GM12878 (cell line): Measurements from ENCODE around the gene ITCH. TPM values are rescaled to one million over a fixed set of nuclear protein-coding genes. Genes with fewer than 3 reads are reported as not detected.

Experiments used
- ATAC-seq: fragments of 200-7000 bp; cut with Tn5 transposase; 3 replicates; pipeline ENCODE4 v1.9.1; 2020; ENCODE audit warnings: mild to moderate bottlenecking, moderate library complexity
- BruUV-seq: library from RNA; stranded (reverse); fragments of 400-500 nt; replicated peaks from 2 replicates; lab custom pipeline; 2021; lab: Mats Ljungman, UMichigan
- CTCF ChIA-PET: fragments of 300-600 bp; sonication (Branson Sonifier 250); formaldehyde crosslinking; extraction: SDS; loops from one replicate; lab custom pipeline; 2021; ENCODE audit warnings: inconsistent platforms; lab: Yijun Ruan, JAX
- POLR2A ChIA-PET: fragments of 350-600 bp; formaldehyde crosslinking; extraction: SDS; loops from one replicate; lab custom pipeline; 2021; ENCODE audit warnings: inconsistent platforms; lab: Charles Lee
- RAD21 ChIA-PET: fragments of 300-600 bp; sonication (Branson Sonifier 250); formaldehyde crosslinking; loops from one replicate; lab custom pipeline; 2023; ENCODE audit warnings: antibody characterized with exemption; ENCODE audit not compliant: unreplicated experiment; lab: Charles Lee
- SMC1A ChIA-PET: fragments of 300-600 bp; sonication (Branson Sonifier 250); formaldehyde crosslinking; loops from one replicate; lab custom pipeline; 2023; ENCODE audit not compliant: unreplicated experiment, uncharacterized antibody; lab: Charles Lee
- DNase-seq: peaks from one replicate; pipeline ENCODE4 v3.0.0-alpha.2; 2011; ENCODE audit warnings: low read depth, low spot score
- FAIRE-seq: peaks from 3 replicates; lab custom pipeline; 2011; peaks lifted over from hg19 to GRCh38; lab: Jason Lieb, UNC
- H2AFZ ChIP-seq: 2 replicates; pipeline ENCODE4 v1.6.0; 2011; ENCODE audit warnings: low read depth, low read length, control low read depth; ENCODE audit not compliant: control insufficient read depth
- H3K27ac ChIP-seq: 2 replicates; pipeline ENCODE4 v1.5.1; 2011; ENCODE audit warnings: control low read depth; ENCODE audit not compliant: control insufficient read depth, insufficient read depth
- H3K27me3 ChIP-seq, 2 experiments: replicated peaks in 1 of 2; 2 replicates each; pipeline versions ENCODE4 v1.6.0 to v1.6.1; 2011; ENCODE audit warnings: low read length in 1 of 2; ENCODE audit not compliant: control insufficient read depth in 2 of 2, insufficient read depth in 2 of 2
- H3K36me3 ChIP-seq, 2 experiments: 2 replicates each; pipeline ENCODE4 v1.5.1; 2011; ENCODE audit warnings: low read length in 1 of 2; ENCODE audit not compliant: control insufficient read depth in 2 of 2, insufficient read depth in 2 of 2
- H3K4me1 ChIP-seq: 2 replicates; pipeline ENCODE4 v1.6.1; 2011; ENCODE audit warnings: mild to moderate bottlenecking, low read length, moderate library complexity, mixed read lengths; ENCODE audit not compliant: control insufficient read depth, insufficient read depth
- H3K4me2 ChIP-seq: 2 replicates; pipeline ENCODE4 v1.6.0; 2011; ENCODE audit warnings: control low read depth; ENCODE audit not compliant: control insufficient read depth, insufficient read depth
- H3K4me3 ChIP-seq: fragments of 200-600 bp; sonication (generic); 2 replicates; pipeline ENCODE4 v1.5.1; 2016
- H3K79me2 ChIP-seq: 2 replicates; pipeline ENCODE4 v1.6.0; 2011; ENCODE audit warnings: low read length; ENCODE audit not compliant: control insufficient read depth, insufficient read depth
- H3K9ac ChIP-seq: 2 replicates; pipeline ENCODE4 v1.8.0; 2011; ENCODE audit warnings: low read length, control low read depth, mixed read lengths; ENCODE audit not compliant: control insufficient read depth, insufficient read depth
- H3K9me3 ChIP-seq: replicated peaks from 3 replicates; pipeline ENCODE4 v1.5.1; 2011; ENCODE audit warnings: mild to moderate bottlenecking, low read length; ENCODE audit not compliant: control insufficient read depth, insufficient read depth
- H4K20me1 ChIP-seq: 2 replicates; pipeline ENCODE4 v1.6.0; 2011; ENCODE audit not compliant: control insufficient read depth, insufficient read depth
- ATF2 ChIP-seq: IDR thresholded peaks from 2 replicates; pipeline ENCODE4 v1.6.1; 2012; ENCODE audit warnings: low read length, inconsistent platforms
- BCL3 ChIP-seq: IDR thresholded peaks from 2 replicates; pipeline ENCODE4 v1.6.1; 2011; ENCODE audit warnings: borderline replicate concordance, low read depth, mild to moderate bottlenecking, moderate library complexity, low read length; ENCODE audit not compliant: insufficient read depth, poor library complexity, severe bottlenecking
- BMI1 ChIP-seq: fragments of 450-650 bp; IDR thresholded peaks from 2 replicates; pipeline ENCODE4 v1.6.1; 2016; ENCODE audit warnings: mild to moderate bottlenecking, moderate library complexity, borderline replicate concordance
- CEBPB ChIP-seq, 2 experiments: fragments of 150-350 bp in 1 of 2; IDR thresholded peaks; 2 replicates each; pipeline ENCODE4 v1.6.1; 2012 to 2014; ENCODE audit warnings: low read depth in 2 of 2, low read length in 2 of 2, borderline replicate concordance in 1 of 2, inconsistent platforms in 1 of 2
- CHD1 ChIP-seq: IDR thresholded peaks from 2 replicates; pipeline ENCODE4 v1.6.1; 2012; ENCODE audit warnings: low read depth, low read length, improper control_type of control experiment
- HSF1 ChIP-seq: fragments of 150-350 bp; IDR thresholded peaks from 2 replicates; pipeline ENCODE4 v1.6.1; 2014; ENCODE audit warnings: mild to moderate bottlenecking, low read depth, low read length
- IKZF2 ChIP-seq, 2 experiments: fragments of 450-650 bp; IDR thresholded peaks; 2 replicates each; pipeline ENCODE4 v1.6.1; 2017; ENCODE audit warnings: mild to moderate bottlenecking in 2 of 2, moderate library complexity in 2 of 2
- MXI1 ChIP-seq: fragments of 150-350 bp; IDR thresholded peaks from 2 replicates; pipeline ENCODE4 v1.6.1; 2011; ENCODE audit warnings: low read depth, mild to moderate bottlenecking, inconsistent platforms, low read length, improper control_type of control experiment
- NR2C2 ChIP-seq: IDR thresholded peaks from 2 replicates; pipeline ENCODE4 v1.6.1; 2011; ENCODE audit warnings: borderline replicate concordance, low read depth; ENCODE audit not compliant: control insufficient read depth, insufficient read length
- PAX5 ChIP-seq: IDR thresholded peaks from 2 replicates; pipeline ENCODE4 v1.6.1; 2011; ENCODE audit warnings: low read depth, low read length, borderline replicate concordance
- POLR2AphosphoS2 ChIP-seq: IDR thresholded peaks from 2 replicates; pipeline ENCODE4 v1.6.1; 2011; ENCODE audit warnings: low read depth, mild to moderate bottlenecking, low read length, improper control_type of control experiment, moderate library complexity
- RAD21 ChIP-seq: IDR thresholded peaks from 2 replicates; pipeline ENCODE4 v1.6.1; 2011; ENCODE audit warnings: mild to moderate bottlenecking, low read depth, low read length, moderate library complexity; ENCODE audit not compliant: insufficient read depth
- RELB ChIP-seq: fragments of 450-650 bp; IDR thresholded peaks from 2 replicates; pipeline ENCODE4 v1.6.1; 2017; ENCODE audit warnings: low read depth, mild to moderate bottlenecking, moderate library complexity
- SRF ChIP-seq, 2 experiments: IDR thresholded peaks; 2 replicates each; pipeline ENCODE4 v1.6.1; 2011; ENCODE audit warnings: low read depth in 2 of 2, low read length in 2 of 2, mild to moderate bottlenecking in 1 of 2, moderate library complexity in 1 of 2
- STAT3 ChIP-seq: IDR thresholded peaks from 2 replicates; pipeline ENCODE4 v1.6.1; 2011; ENCODE audit warnings: low read depth, low read length, improper control_type of control experiment
- SUZ12 ChIP-seq: fragments of 200-600 bp; sonication (generic); IDR thresholded peaks from one replicate; pipeline ENCODE4 v1.6.1; 2018; ENCODE audit warnings: antibody characterized with exemption, mild to moderate bottlenecking; ENCODE audit not compliant: unreplicated experiment
- ZNF217 ChIP-seq: fragments of 450-650 bp; IDR thresholded peaks from 2 replicates; pipeline ENCODE4 v1.6.1; 2017; ENCODE audit warnings: antibody characterized with exemption, mild to moderate bottlenecking
- ZSCAN29 ChIP-seq: fragments of 450-650 bp; IDR thresholded peaks from 2 replicates; pipeline ENCODE4 v1.6.1; 2017; ENCODE audit warnings: mild to moderate bottlenecking, moderate library complexity
- WGBS: methylation state at CpG from one replicate; pipeline ENCODE4 v1.1.6; 2016; ENCODE audit warnings: low lambda C conversion rate; ENCODE audit not compliant: insufficient replicate concordance, insufficient coverage; ENCODE audit errors: missing lambda C conversion rate; 5-methylcytosine and 5-hydroxymethylcytosine counted together
- in situ Hi-C: fragments of 300-500 bp; cut with MboI; formaldehyde crosslinking; loops from 9 replicates; pipeline ENCODE4 v1.14.3; 2018; ENCODE audit warnings: mixed read lengths
- intact Hi-C: fragments of 100-400 bp; cut with micrococcal nuclease; formaldehyde crosslinking; loops from one replicate; pipeline ENCODE4 v1.14.2; 2022; ENCODE audit not compliant: unreplicated experiment
- polyA plus RNA-seq, 11 experiments: library from polyadenylated mRNA; depleted of rRNA in 4 of 11; unstranded in 6 of 11; stranded (reverse) in 5 of 11; fragments of >200 nt; fragmentation: Nextera tagmentation in 4 of 11; fragmentation: Illumina TruSeq in 1 of 11; extraction: Ambion mirVana in 4 of 11; extraction: Trizol in 1 of 11; gene quantifications; 1 replicate in 1 of 11; 2 replicates in 10 of 11; pipeline versions ENCODE4 v1.2.1 to v1.2.3, GENCODE V29; 2011 to 2016; ENCODE audit warnings: inconsistent platforms in 2 of 11, missing spikeins in 2 of 11, low read depth in 1 of 11
- total RNA-seq, 4 experiments: library from RNA; depleted of rRNA in 3 of 4; stranded (reverse); fragments of >200 nt in 3 of 4; fragmentation: Illumina TruSeq in 1 of 4; extraction: Trizol in 1 of 4; gene quantifications; 2 replicates each; pipeline versions ENCODE4 v1.2.1 to v1.2.3, GENCODE V29; 2013 to 2021

ITCH gene
- total and polyA plus RNA-seq, 10 of the 15 experiments (the other 5 are each of a cell fraction or from before 2014, with no cell fraction given): 7.5 to 46.1 (median 21.5) TPM

DNA sequence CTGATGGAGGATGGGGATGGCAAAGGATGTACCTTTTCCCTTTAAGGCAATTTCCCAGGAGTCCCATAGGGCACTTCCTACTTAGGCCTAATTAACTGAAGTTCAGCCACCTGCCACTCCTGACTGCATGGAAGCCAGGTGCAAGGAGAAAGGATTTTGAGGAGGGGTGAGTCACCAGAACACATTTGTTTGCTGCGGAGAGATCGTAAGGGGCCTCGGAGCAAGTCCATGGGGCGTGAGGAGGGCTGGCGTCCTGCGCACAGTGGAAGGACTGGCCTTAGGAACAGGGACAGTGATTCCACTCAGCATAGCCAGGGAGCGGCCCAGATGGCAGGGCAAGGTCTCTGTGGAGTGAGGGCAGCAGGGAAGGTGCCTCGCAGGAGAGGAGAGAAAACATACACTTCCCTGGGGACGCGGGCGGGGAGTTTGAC lies 183.7 kb downstream of the ITCH start:
- Histone ChIP-seq H2AFZ (no peak overlapping the region), H3K4me1 (no peaks in the 10 kb centered on the region), H3K9ac (no peak overlapping the region), H3K36me3 (peaks cover 0 to 4% of the 10 kb centered on the region in 2 experiments; a peak in 2 of 4 replicates), H3K27ac (no peak overlapping the region), H3K4me2 (no peak overlapping the region), H4K20me1 (no peaks in the 10 kb centered on the region), H3K79me2 (no peaks in the 10 kb centered on the region), H3K27me3 (no peaks in the 10 kb centered on the region), H3K9me3 (no peaks in the 10 kb centered on the region), H3K4me3 (no peak overlapping the region)
- no TSS peak for BruUV-seq
- DNase-seq (no peak), FAIRE-seq (no peak), ATAC-seq (no peak)
- intact Hi-C loops: no loop called here
- TF ChIP-seq STAT3 (no peak), BCL3 (no peak), MXI1 (no peak), CEBPB (IDR thresholded peaks at IDR 0.05; ENCODE audit: borderline replicate concordance in 1 of 2, low read depth in 2 of 2, low read length in 2 of 2) (no peak), NR2C2 (no peak), IKZF2 (IDR thresholded peaks at IDR 0.05) (no peak), ATF2 (no peak), PAX5 (no peak), RELB (no peak), ZSCAN29 (no peak), POLR2AphosphoS2 (no peak), ZNF217 (no peak), CHD1 (no peak), BMI1 (no peak), HSF1 (no peak), RAD21 (no peak), SUZ12 (no peak), SRF (IDR thresholded peaks at IDR 0.05; ENCODE audit: low read depth in 2 of 2, low read length in 2 of 2) (no peak)
- POLR2A ChIA-PET: no interaction called here
- SMC1A ChIA-PET: interaction anchor here (1.3 kb wide), 1 partner anchor 8 kb away, joined by 3 read pairs; no protein-coding TSS in a partner anchor
- CTCF ChIA-PET: interaction anchor here (1.1 kb wide), 1 partner anchor 161 kb away, joined by 4 read pairs; no protein-coding TSS in a partner anchor
- WGBS: 82% methylated on average over 11 of the region's 11 CpGs
- in situ Hi-C loops: no loop called here
- RAD21 ChIA-PET: no interaction called here
